Adrenal gland (tissue), 5 donors: ENCODE data around the gene KCNQ4.

Experiments
- CTCF ChIP-seq, 6 experiments: fragments of 450-650 bp in 4 of 6; fragments of 200-600 bp in 2 of 6; sonication (generic) in 1 of 6; IDR thresholded peaks; 1 replicate in 5 of 6; 2 replicates in 1 of 6; pipeline versions ENCODE4 v1.5.1 to v1.8.0; 2016 to 2021; ENCODE audit warnings: antibody characterized with exemption in 6 of 6, mild to moderate bottlenecking in 2 of 6, moderate library complexity in 1 of 6
- POLR2A ChIP-seq, 2 donors: fragments of 450-650 bp; IDR thresholded peaks; one replicate each; pipeline ENCODE4 v1.6.1; 2017; ENCODE audit warnings: antibody characterized with exemption in 2 of 2, mild to moderate bottlenecking in 2 of 2, moderate library complexity in 1 of 2
- donor health status: DM: no; HTN: no; CAD: no.

GRCh38 chr1:40801742-40802077, 18.1 kb downstream of the KCNQ4 start:
- TF ChIP-seq CTCF (IDR thresholded peaks at IDR 0.05) (no peak), POLR2A (IDR thresholded peaks at IDR 0.05) (no peak)
